ENCODE data around the gene PLEKHA8. TPM values are rescaled to one million over a fixed set of nuclear protein-coding genes. Genes with fewer than 3 reads are reported as not detected.

Gene PLEKHA8
- total RNA-seq, 4 donors from 2014 or later = 6.1 to 24.4 (median 11.5) TPM

DNA sequence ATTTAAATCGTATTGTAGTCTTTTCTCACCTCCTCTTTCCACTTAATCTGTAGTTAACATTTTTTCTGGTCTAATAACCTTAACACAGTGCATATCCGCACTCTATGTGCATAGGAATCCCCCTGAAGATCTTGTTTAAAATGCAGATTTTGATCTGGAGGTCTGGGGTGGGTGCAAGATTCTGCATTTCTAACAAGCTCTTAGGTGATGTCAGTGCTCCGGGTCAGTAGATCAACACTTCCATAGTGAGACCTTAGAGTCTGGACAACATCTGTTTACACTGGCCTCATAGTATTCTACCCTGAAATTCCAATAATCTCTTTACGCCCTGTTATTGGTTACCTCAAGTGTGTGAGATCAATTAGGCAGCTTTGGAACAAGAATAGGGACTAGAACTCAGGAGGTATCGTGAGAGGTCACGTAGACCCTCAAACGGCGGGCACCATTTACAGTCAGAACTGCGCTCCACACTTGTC is 434 bp upstream of the PLEKHA8 start:
- Histone ChIP-seq H3K27me3 (no peaks in the 10 kb centered on the region), H3K9me3 (no peaks in the 10 kb centered on the region), H3K4me1 (no peaks in the 10 kb centered on the region), H3K27ac (peak overlapping the region; percentile 82 to 89), H3K36me3 (no peaks in the 10 kb centered on the region), H3K4me3 (peak overlapping the region; percentile 69 to 75)
- no peak for TF ChIP-seq POLR2A (IDR thresholded peaks at IDR 0.05)
- TF ChIP-seq, protein P1, sequence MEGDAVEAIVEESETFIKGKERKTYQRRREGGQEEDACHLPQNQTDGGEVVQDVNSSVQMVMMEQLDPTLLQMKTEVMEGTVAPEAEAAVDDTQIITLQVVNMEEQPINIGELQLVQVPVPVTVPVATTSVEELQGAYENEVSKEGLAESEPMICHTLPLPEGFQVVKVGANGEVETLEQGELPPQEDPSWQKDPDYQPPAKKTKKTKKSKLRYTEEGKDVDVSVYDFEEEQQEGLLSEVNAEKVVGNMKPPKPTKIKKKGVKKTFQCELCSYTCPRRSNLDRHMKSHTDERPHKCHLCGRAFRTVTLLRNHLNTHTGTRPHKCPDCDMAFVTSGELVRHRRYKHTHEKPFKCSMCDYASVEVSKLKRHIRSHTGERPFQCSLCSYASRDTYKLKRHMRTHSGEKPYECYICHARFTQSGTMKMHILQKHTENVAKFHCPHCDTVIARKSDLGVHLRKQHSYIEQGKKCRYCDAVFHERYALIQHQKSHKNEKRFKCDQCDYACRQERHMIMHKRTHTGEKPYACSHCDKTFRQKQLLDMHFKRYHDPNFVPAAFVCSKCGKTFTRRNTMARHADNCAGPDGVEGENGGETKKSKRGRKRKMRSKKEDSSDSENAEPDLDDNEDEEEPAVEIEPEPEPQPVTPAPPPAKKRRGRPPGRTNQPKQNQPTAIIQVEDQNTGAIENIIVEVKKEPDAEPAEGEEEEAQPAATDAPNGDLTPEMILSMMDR (IDR thresholded peaks at IDR 0.05) = no peak
- no peak for DNase-seq
- intact Hi-C loops (cut with DNase I; ENCODE audit: low total_unique reads) = no loop called here

DNA sequence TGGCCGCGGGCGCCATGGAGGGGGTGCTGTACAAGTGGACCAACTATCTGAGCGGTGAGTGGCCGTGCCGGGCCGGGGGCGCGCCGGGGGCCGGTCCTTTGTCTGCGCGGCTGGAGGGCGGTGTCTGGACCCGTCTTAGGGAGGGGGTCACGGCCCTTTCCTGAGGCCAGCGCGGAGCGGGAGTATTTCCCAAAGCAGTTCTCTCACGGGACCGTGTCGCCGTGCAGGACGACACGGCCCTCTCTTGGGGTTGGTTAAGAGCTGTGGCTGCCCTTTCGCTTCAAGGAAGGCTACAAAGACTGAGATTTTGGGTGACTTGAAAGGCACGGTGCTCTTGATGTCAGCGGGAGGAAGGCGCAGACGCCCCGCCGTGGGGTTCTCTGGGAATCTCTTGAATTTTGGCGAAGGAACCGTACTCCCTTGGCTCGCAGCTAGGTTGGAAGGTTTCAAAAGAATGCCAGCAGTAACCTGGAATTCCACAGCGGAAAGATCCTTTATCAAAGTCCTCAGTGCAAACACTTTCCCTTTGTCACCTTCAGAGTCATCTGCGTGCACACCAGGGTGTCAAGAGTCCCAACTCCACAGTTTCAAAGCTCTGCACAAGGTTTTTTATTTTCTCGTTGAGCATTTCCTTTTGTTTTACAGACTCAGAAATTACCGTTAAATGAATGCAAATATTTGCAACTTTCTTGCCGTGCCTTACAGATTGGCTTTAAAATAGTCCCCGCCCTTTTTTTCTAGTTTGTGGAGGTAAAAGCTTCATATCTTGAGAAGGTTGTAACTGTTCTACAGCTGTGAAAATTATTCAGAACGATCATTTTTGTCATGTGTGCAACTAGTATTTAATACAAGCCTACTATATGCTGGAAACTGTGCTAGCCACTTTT is 780 bp downstream of the PLEKHA8 start:
- no peaks in the 10 kb centered on the region for H3K27me3 ChIP-seq
- TF ChIP-seq POLR2A (IDR thresholded peaks at IDR 0.05) = no peak
- TF ChIP-seq, protein P1 (IDR thresholded peaks at IDR 0.05) = peak in 2 of 4 experiments; percentile 9 to 17
- peak overlapping the region; percentile 82 to 89 for H3K27ac ChIP-seq
- intact Hi-C loops (cut with DNase I; ENCODE audit: low total_unique reads) = no loop called here
- no peaks in the 10 kb centered on the region for H3K4me1 ChIP-seq
- no peaks in the 10 kb centered on the region for H3K9me3 ChIP-seq
- no peak for DNase-seq
- H3K4me3 ChIP-seq = peak overlapping the region; percentile 69 to 75
- no peaks in the 10 kb centered on the region for H3K36me3 ChIP-seq

DNA sequence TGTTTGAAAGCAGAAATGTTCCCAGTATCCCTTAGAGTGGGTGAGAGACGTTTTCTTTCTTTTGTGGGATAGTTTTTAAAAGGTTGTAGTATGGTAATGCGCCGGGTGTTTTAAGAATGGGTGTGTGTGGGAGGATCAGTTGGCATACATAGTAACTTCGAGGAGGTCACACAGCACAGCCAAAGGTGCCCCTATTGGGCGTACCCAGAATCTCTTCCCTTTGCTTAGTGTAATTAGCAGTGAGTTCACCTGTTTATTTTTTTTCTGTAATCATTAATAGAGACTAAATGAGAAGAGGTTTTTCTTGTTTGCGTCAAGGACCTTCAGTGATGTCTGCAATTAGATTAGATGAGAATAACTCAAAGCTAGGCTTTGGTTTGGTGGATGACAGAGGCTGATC is 1.5 kb downstream of the PLEKHA8 start:
- peak overlapping the region; percentile 82 to 89 for H3K27ac ChIP-seq
- DNase-seq = no peak
- no peaks in the 10 kb centered on the region for H3K9me3 ChIP-seq
- no peaks in the 10 kb centered on the region for H3K27me3 ChIP-seq
- TF ChIP-seq, protein P1 (IDR thresholded peaks at IDR 0.05) = no peak
- TF ChIP-seq POLR2A (IDR thresholded peaks at IDR 0.05) = no peak
- peak overlapping the region in 1 of 2 donors; percentile 75 for H3K4me3 ChIP-seq
- no peaks in the 10 kb centered on the region for H3K36me3 ChIP-seq
- intact Hi-C loops (cut with DNase I; ENCODE audit: low total_unique reads) = no loop called here
- H3K4me1 ChIP-seq = no peaks in the 10 kb centered on the region

DNA sequence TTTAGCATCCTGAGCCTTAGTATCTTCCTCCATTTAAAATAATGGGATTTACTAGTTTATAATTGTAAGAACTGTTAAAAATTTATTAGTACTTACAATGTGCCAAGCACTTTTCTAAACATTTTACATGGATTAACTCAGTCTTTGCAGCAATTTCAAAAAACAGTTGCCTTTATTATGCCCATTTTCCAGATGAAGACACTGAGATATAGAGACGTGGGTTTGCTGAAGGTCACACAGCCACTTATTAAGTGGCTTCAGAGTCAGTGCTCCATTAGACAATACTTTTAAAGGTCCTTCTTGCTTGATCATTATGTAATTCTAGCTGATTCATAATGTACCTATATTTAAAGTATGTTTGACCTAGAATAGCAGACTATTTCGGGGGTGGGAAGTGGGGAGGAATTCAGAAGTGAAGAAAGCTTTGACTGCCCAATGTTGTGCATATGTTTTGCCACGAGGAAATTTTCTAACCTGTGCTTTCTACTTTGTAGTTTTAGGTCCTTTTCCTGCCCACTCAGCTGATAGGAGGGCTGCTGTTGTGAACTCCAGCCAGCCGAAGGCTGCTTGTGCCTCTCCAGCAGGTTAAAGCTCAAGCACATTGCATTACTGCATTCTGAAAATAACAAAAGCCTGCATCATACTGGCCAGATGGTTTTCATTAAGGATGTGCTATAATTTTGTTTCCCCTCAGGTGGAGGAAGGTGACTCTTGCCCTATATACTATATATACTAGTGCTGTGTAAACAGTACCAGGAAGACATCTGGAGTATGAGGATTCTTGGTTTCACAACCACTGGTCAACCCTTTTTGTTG is 4.3 kb downstream of the PLEKHA8 start:
- DNase-seq = no peak
- Histone ChIP-seq H3K27me3 (no peaks in the 10 kb centered on the region), H3K9me3 (no peaks in the 10 kb centered on the region), H3K27ac (peak overlapping the region in 1 of 2 donors; percentile 26), H3K4me3 (no peak overlapping the region), H3K36me3 (no peaks in the 10 kb centered on the region), H3K4me1 (no peaks in the 10 kb centered on the region)
- TF ChIP-seq POLR2A (IDR thresholded peaks at IDR 0.05) = no peak
- intact Hi-C loops (cut with DNase I; ENCODE audit: low total_unique reads) = no loop called here

DNA sequence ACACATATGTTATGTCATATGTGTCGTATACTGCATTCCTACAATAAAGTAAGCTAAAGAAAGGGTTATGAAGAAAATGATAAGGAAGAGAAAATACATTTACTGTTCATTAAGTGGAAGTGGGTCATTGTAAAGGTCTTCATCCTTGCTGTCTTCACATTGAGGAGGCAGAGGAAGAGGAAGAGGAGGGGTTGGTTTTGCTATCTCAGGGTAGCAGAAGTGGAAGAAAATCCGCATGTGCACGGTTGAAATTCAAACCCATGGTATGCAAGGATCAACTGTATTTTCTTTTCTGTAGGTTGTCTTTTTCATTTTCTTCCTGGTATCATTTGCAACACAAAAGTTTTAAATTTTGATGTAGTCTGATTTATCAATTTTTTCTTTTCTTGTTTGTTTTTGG is 6.3 kb downstream of the PLEKHA8 start:
- TF ChIP-seq, protein P1 (IDR thresholded peaks at IDR 0.05) = no peak
- no peak for TF ChIP-seq POLR2A (IDR thresholded peaks at IDR 0.05)
- no peak overlapping the region for H3K27ac ChIP-seq
- H3K4me1 ChIP-seq = no peaks in the 10 kb centered on the region
- no peak overlapping the region for H3K4me3 ChIP-seq
- no peaks in the 10 kb centered on the region for H3K36me3 ChIP-seq
- DNase-seq = no peak
- H3K27me3 ChIP-seq = no peaks in the 10 kb centered on the region
- intact Hi-C loops (cut with DNase I; ENCODE audit: low total_unique reads) = no loop called here
- no peaks in the 10 kb centered on the region for H3K9me3 ChIP-seq
